Astrocyte of the cerebellum (primary cell): ENCODE measurements around the gene PCDHGA5.

ENCODE experiments used
- DNase-seq: peaks from one replicate; pipeline ENCODE4 v3.0.0-alpha.2; 2011; ENCODE audit warnings: low read depth
- H3K4me3 ChIP-seq: 2 replicates; pipeline ENCODE4 v1.5.1; 2011; ENCODE audit warnings: mild to moderate bottlenecking, low read depth, low read length, moderate library complexity
- in situ Hi-C: cut with HindIII; loops from 2 replicates; pipeline ENCODE4 v1.10.0; 2017; ENCODE audit warnings: low sequenced_read_pairs
- TF ChIP-seq, protein P1 (sequence below): IDR thresholded peaks from 2 replicates; pipeline ENCODE4 v1.5.1; 2012; ENCODE audit warnings: low read length, low read depth, moderate library complexity, mild to moderate bottlenecking; ENCODE audit errors: missing control alignments

The PCDHGA5 gene

DNA sequence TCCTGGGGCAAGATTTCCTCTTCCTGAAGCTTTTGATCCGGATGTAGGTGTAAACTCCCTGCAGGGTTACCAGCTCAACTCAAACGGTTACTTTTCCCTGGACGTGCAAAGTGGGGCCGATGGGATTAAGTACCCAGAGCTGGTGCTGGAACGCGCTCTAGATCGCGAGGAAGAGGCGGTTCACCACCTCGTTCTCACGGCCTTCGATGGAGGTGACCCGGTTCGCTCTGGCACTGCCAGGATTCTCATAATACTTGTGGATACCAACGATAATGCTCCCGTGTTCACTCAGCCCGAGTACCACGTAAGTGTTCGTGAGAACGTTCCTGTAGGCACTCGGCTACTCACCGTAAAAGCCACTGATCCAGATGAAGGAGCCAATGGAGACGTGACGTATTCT lies 8.3 kb upstream of the PCDHGA5 start:
- no peak for DNase-seq
- in situ Hi-C loops: no loop called here
- TF ChIP-seq, protein P1, sequence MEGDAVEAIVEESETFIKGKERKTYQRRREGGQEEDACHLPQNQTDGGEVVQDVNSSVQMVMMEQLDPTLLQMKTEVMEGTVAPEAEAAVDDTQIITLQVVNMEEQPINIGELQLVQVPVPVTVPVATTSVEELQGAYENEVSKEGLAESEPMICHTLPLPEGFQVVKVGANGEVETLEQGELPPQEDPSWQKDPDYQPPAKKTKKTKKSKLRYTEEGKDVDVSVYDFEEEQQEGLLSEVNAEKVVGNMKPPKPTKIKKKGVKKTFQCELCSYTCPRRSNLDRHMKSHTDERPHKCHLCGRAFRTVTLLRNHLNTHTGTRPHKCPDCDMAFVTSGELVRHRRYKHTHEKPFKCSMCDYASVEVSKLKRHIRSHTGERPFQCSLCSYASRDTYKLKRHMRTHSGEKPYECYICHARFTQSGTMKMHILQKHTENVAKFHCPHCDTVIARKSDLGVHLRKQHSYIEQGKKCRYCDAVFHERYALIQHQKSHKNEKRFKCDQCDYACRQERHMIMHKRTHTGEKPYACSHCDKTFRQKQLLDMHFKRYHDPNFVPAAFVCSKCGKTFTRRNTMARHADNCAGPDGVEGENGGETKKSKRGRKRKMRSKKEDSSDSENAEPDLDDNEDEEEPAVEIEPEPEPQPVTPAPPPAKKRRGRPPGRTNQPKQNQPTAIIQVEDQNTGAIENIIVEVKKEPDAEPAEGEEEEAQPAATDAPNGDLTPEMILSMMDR: no peak
- no peak overlapping the region for H3K4me3 ChIP-seq

DNA sequence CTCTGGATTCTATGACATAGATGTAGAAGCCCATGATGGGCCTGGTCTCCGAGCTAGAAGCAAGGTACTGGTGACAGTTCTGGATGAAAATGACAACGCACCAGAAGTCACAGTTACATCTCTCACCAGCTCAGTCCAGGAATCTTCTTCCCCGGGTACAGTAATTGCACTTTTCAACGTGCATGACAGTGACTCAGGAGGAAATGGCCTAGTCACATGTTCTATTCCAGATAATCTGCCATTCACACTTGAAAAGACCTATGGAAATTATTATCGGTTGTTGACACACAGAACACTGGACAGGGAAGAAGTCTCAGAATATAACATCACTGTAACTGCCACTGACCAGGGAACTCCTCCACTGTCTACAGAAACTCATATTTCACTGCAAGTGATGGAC lies 7.8 kb upstream of the PCDHGA5 start:
- TF ChIP-seq, protein P1: no peak
- no peak for DNase-seq
- in situ Hi-C loops: no loop called here
- H3K4me3 ChIP-seq: no peak overlapping the region

DNA sequence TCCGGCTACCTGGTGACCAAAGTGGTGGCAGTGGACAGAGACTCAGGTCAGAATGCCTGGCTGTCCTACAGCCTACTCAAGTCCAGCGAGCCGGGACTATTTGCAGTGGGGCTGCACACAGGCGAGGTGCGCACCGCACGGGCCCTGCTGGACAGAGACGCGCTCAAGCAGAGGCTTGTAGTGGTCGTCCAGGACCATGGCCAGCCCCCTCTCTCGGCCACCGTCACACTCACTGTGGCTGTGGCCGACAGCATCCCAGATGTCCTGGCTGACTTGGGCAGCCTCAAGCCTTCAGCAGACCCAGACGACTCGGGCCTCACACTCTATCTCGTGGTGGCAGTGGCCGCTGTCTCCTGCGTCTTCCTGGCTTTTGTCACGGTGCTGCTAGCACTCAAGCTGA lies 7.0 kb upstream of the PCDHGA5 start:
- TF ChIP-seq, protein P1: no peak
- in situ Hi-C loops: no loop called here
- H3K4me3 ChIP-seq: no peak overlapping the region
- DNase-seq: no peak

DNA sequence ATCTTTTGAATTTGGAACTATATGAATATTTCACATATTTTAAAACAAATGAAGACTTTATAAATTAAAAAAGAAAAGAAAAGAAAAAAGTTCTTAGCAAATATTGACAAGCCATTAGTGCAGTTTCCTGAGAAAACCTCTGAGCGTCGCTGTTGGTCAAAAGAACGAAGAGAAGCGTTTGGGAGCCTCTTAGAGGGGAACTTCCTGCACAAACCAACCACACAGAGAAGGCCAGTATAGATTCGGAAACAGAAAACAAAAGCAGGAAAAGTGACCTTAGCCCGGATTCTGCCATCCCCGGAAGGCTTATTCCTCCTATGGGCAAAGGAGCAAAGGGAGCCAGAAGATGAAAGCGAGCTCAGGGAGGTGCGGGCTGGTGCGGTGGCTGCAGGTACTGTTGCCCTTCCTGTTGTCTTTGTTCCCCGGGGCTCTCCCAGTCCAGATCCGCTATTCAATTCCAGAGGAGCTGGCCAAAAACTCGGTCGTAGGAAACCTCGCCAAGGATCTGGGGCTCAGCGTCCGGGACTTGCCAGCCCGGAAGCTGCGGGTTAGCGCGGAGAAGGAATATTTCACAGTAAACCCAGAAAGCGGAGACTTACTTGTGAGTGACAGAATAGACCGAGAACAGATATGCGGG lies 4.1 kb upstream of the PCDHGA5 start, which contains the start of gene PCDHGB2:
PCDHGB2 (plus strand) TSS at position 205 of the 637 bp plus-strand sequence; CDS start at position 347, 142 bp downstream.
- H3K4me3 ChIP-seq: peak within 1 kb of the TSS; percentile 22
- TF ChIP-seq, protein P1: peak; percentile 37
- DNase-seq: no peak
- in situ Hi-C loops: no loop called here

DNA sequence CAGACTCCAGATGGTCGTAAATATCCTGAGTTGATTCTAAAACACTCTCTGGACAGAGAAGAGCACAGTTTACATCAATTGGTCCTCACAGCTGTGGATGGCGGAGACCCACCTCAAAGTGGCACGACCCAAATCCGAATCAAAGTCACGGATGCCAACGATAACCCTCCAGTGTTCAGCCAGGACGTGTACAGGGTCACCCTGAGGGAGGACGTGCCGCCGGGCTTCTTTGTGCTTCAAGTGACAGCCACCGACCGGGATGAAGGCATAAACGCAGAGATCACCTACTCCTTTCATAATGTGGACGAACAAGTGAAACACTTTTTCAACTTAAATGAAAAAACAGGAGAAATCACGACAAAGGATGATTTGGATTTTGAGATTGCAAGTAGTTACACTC lies 3.3 kb upstream of the PCDHGA5 start:
- H3K4me3 ChIP-seq: no peak overlapping the region
- DNase-seq: no peak
- in situ Hi-C loops: no loop called here
- TF ChIP-seq, protein P1: no peak

DNA sequence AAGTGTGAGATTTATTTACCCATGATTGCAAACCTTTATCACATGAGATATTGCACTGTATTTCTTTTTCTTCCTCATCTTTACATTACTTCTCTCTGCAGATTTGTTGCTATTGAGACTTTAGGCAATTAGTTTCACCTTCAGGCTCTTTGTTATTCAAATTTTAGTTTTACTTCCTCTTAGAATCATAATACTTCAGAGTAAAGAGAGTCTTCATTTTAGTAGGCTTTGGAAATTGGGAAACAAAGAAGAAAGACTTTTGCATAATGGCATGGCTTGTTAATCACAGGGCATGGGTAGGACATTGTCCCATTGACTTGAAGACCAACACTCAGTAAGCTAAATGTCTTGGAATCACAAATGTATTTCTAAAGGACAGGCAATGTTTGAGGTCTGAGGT lies 1.2 kb upstream of the PCDHGA5 start:
- no peak overlapping the region for H3K4me3 ChIP-seq
- DNase-seq: no peak
- in situ Hi-C loops: no loop called here
- TF ChIP-seq, protein P1: no peak
